ENCODE results near the gene SCN1B.

Gene SCN1B

DNA sequence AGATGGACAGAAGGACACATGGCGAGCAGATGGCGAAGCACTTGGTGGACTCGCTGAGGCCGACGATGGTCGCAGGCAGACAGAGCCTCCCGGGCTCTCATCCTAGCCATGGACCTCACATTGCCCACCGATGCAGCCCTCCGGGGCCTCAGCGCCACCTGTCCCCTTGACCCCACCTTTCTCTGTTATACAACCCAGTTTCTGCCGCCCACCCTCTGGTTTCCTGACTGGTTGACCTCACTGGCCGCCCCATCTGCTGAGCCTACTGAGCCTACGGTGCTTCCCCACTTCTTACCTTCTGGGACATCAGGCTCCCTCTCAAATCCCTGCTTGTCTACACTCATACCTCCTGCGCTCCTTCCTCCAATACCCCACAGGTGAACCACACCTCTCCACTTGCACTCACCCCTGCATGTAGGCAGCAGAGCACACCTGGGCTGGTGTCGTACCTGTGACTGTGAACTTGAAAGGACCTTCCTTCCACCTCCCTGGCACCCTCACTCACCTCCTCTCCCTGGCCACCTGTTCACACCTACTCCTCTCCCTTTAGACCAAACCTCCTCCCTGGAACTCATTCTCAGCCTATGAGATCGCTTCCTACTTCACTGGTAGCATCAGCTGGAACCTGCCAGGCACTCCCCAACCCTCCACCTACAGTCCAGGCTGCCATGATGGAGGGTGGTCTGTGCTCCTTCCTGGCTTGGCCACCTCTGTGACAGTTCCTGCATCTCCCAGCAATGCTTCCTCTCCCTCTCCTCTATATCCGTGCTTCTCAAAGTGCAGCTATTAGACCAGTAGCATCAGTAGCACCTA, 47.3 kb downstream of the SCN1B start:
- DNase-seq: no peak

GRCh38 chr19:35079826-35080225, 49.6 kb downstream of the SCN1B start:
- DNase-seq: no peak

DNA sequence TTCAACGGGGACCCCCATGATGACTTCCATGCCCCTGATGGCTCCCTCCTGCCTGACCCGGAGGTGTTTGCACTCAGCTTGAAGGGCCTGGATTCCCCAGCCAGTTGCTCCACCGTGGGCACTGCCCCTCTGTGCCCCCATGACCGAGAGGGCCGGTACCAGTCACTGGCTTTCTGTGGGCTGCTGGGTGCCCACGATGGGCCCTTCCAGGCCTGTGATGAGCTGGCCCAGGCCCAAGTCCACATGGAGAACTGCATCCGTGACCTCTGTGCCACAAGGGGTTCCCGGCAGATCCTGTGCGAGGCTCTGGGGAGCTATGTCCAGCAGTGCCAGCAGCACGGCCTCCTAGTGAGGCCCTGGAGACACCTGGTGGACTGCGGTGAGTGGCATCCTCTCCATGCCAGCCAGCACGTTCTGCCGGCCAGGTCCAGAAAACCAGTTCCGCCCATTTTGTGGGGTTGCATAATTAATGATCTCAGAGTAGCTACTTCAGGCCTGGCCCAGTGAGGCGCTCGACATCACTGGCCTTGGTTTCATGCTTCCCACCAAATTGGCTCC, 50.4 kb downstream of the SCN1B start:
- DNase-seq: no peak

DNA sequence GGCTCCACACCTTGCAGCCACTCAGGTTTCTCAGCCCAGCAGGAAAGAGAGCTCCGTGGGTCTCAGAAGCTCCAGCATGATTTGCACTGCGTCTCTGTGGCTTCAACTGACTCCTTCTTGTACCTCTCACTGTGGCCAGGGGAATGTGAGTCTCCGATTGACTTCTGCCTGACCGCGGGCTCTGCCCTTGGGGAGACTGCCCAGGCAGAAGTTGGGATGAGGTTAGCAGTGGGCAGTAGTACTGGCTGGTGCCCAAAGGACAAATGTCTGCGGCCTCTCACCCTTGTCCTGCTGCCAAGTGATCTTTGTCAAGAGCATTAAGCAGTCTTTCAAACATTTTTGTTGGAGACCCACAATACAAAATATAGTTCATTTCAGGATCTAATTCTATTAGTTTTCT, 50.9 kb downstream of the SCN1B start:
- no peak for DNase-seq

GRCh38 chr19:35083691-35084508, 53.6 kb downstream of the SCN1B start:
- no peak for DNase-seq

DNA sequence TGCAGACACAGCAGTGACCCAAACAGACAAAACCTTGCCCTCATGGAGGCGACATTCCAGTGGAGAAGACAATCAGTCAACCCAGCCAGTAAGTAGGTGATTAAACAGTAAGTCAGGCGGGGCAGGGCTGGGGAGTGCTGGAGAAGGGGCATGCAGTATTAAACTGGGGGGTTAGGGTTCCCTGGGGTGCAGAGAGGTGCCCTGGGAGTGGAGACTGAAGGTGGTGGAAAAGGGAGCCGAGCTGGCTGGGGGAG, 54.2 kb downstream of the SCN1B start:
- no peak for DNase-seq

- DNase-seq: peak; percentile 22
Observed at GRCh38 chr19:35085947-35086346, 55.7 kb downstream of the SCN1B start.

DNA sequence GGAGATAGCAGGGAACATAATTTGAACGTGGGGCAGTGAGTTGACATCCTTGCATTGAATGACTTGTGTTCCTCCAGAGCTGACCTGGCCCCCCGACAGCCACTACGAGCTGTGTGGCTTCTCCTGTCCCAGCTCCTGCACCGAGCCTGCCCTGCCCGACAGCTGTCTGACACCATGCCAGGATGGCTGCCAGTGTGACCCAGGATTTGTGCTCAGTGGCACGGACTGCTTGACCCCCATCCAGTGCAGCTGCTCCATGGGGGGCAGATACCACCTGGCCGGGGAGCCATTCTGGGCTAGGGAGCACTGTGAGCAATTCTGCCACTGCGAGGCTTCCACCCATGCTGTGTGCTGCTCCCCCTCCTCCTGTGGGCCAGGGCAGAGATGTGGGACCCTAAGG, 56.2 kb downstream of the SCN1B start:
- DNase-seq: no peak

- no peak for DNase-seq
Observed at GRCh38 chr19:35087393-35087792, 57.1 kb downstream of the SCN1B start.

DNA sequence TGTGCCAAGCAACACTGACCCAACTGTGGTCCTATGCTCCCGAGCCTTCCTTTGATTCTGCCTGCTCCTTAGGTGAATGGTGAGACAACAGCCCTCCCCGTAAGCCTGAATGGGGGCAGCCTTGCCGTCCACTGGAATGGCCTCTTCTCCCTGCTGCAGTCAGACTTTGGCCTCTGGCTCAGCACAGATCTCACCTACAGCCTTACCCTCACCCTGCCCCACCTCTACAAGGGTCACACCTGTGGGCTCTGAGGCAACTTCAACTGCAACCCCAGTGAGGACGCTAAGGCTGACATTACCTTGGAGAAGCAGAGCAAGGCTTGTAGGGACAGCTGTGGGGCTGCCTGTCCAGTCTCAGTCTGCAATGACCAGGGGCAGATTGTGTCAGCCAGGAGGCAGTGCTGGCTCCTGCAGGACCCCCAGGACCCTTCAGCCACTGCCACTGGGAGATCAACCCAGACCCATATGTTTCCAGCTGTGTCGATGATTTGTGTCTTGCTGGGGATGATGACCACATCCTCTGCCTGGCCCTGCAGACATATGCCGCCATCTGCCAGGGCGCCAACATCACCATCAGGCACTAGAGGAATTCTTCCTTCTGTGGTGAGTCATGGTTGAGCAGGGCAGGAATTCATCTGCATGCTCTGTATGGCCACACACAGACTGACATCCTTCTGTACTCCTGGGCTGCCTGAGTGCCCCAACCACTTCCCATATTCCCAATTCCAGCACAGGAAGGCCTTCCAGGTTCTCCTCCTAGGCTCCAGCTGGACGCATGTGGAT, 58.1 kb downstream of the SCN1B start:
- DNase-seq: no peak

DNA sequence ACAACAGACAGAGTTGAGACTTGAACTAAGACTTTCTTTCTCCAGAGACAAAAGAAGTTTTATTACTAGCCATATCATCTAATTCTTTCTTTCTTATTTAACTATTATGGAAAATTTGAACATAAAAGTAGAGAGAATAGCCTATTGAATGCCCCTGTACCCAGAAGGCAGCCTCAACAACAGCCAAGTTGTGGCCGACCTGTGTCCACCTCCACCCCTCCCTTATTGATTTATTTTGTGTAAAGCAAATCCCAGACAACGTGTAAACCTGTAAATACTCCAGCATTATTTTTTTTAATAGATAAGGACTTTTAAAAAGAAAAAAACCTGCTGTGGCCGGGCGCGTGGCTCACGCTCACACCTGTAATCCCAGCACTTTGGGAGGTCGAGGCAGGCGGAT, 59.3 kb downstream of the SCN1B start:
- DNase-seq: no peak

Data from CD4-positive, alpha-beta T cell treated with Interleukin-12 subunit alpha and Interleukin-12 subunit beta, for 1 hour (primary cell).